IMR-90 (cell line): ENCODE measurements around the gene PRDX5. TPM values are rescaled to one million over a fixed set of nuclear protein-coding genes. Genes with fewer than 3 reads are reported as not detected.
A peak's percentile ranks its signal among the peaks of the same experiment; 100 is the strongest.

Source experiments
- ATAC-seq: fragments of 200-7000 bp; cut with Tn5 transposase; 2 replicates; pipeline ENCODE4 v1.9.1; 2020; ENCODE audit warnings: low read depth, mild to moderate bottlenecking, moderate library complexity
- BruUV-seq: library from RNA; stranded (reverse); fragments of 400-500 nt; replicated peaks from 2 replicates; lab custom pipeline; 2021; lab: Mats Ljungman, UMichigan
- CTCF ChIA-PET: fragments of 300-600 bp; formaldehyde crosslinking; extraction: SDS; loops from one replicate; lab custom pipeline; 2021; ENCODE audit warnings: antibody characterized with exemption; lab: Yijun Ruan, JAX
- POLR2A ChIA-PET: fragments of 300-600 bp; sonication (Branson Sonifier 250); formaldehyde crosslinking; loops from one replicate; lab custom pipeline; 2022; ENCODE audit warnings: antibody characterized with exemption; ENCODE audit not compliant: unreplicated experiment; lab: Charles Lee
- DNase-seq: peaks from one replicate; pipeline ENCODE4 v3.0.0; 2013
- H2AFZ ChIP-seq: replicated peaks from 2 replicates; pipeline ENCODE3; 2013; ENCODE audit warnings: low read length, mild to moderate bottlenecking; ENCODE audit not compliant: poor library complexity
- H2AK5ac ChIP-seq: 2 replicates; pipeline ENCODE4 v1.6.1; 2013; ENCODE audit warnings: low read depth, low read length, inconsistent platforms
- H2AK9ac ChIP-seq: replicated peaks from 2 replicates; pipeline ENCODE3; 2013; ENCODE audit warnings: mild to moderate bottlenecking, low read depth, low read length, moderate library complexity; ENCODE audit not compliant: poor library complexity
- H2BK120ac ChIP-seq: 2 replicates; pipeline ENCODE4 v1.6.1; 2013; ENCODE audit warnings: low read depth, low read length, inconsistent platforms
- H2BK15ac ChIP-seq: 3 replicates; pipeline ENCODE4 v1.6.1; 2013; ENCODE audit warnings: low read depth, low read length, inconsistent platforms
- H2BK20ac ChIP-seq: 2 replicates; pipeline ENCODE4 v1.6.1; 2013; ENCODE audit warnings: low read depth, mild to moderate bottlenecking, inconsistent platforms, low read length, moderate library complexity
- H2BK5ac ChIP-seq: 2 replicates; pipeline ENCODE4 v1.6.1; 2013; ENCODE audit warnings: mild to moderate bottlenecking, low read depth, low read length, inconsistent platforms; ENCODE audit not compliant: poor library complexity, severe bottlenecking
- H3K14ac ChIP-seq: replicated peaks from 2 replicates; pipeline ENCODE4 v1.6.1; 2013; ENCODE audit warnings: low read depth, low read length, inconsistent platforms
- H3K18ac ChIP-seq: 2 replicates; pipeline ENCODE4 v1.6.1; 2013; ENCODE audit warnings: low read depth, low read length, control low read depth
- H3K23ac ChIP-seq: 2 replicates; pipeline ENCODE4 v1.6.1; 2013; ENCODE audit warnings: low read depth, low read length, inconsistent platforms
- H3K27ac ChIP-seq: 2 replicates; pipeline ENCODE4 v1.5.1; 2013; ENCODE audit warnings: mild to moderate bottlenecking, control low read depth, low read length; ENCODE audit not compliant: insufficient read depth
- H3K27me3 ChIP-seq: 2 replicates; pipeline ENCODE4 v1.6.1; 2013; ENCODE audit warnings: low read length; ENCODE audit not compliant: control insufficient read depth, insufficient read depth
- H3K36me3 ChIP-seq: 2 replicates; pipeline ENCODE4 v1.6.1; 2013; ENCODE audit warnings: low read length, mixed read lengths; ENCODE audit not compliant: control insufficient read depth, insufficient read depth
- H3K4ac ChIP-seq: 2 replicates; pipeline ENCODE4 v1.6.1; 2013; ENCODE audit warnings: low read depth, low read length, inconsistent platforms
- H3K4me1 ChIP-seq: 2 replicates; pipeline ENCODE4 v1.6.1; 2013; ENCODE audit warnings: low read length, mixed read lengths; ENCODE audit not compliant: control insufficient read depth, insufficient read depth
- H3K4me2 ChIP-seq: 2 replicates; pipeline ENCODE4 v1.6.1; 2013; ENCODE audit warnings: low read depth, mild to moderate bottlenecking, control low read depth, low read length, moderate library complexity
- H3K4me3 ChIP-seq: 2 replicates; pipeline ENCODE4 v1.5.1; 2013; ENCODE audit warnings: low read depth, mild to moderate bottlenecking, control low read depth, low read length, moderate library complexity; ENCODE audit not compliant: insufficient read depth
- H3K56ac ChIP-seq: 2 replicates; pipeline ENCODE4 v1.6.1; 2013; ENCODE audit warnings: low read length, inconsistent platforms; ENCODE audit not compliant: insufficient read depth; ENCODE audit errors: extremely low read depth
- H3K79me1 ChIP-seq, 2 experiments: 2 replicates each; pipeline ENCODE4 v1.6.1; 2013; ENCODE audit warnings: low read length in 2 of 2, inconsistent platforms in 1 of 2, low read depth in 1 of 2
- H3K9ac ChIP-seq: 2 replicates; pipeline ENCODE4 v1.6.1; 2013; ENCODE audit warnings: low read depth, low read length, control low read depth
- H3K9me1 ChIP-seq: 2 replicates; pipeline ENCODE4 v1.6.1; 2013; ENCODE audit warnings: low read length, inconsistent platforms; ENCODE audit not compliant: insufficient read depth
- H3K9me3 ChIP-seq: 2 replicates; pipeline ENCODE4 v1.6.1; 2013; ENCODE audit warnings: low read length; ENCODE audit not compliant: control insufficient read depth, insufficient read depth
- H4K20me1 ChIP-seq: 2 replicates; pipeline ENCODE4 v1.6.1; 2013; ENCODE audit warnings: low read length, inconsistent platforms; ENCODE audit not compliant: insufficient read depth
- H4K5ac ChIP-seq: 2 replicates; pipeline ENCODE4 v1.6.1; 2013; ENCODE audit warnings: mild to moderate bottlenecking, low read depth, low read length, control low read depth
- H4K8ac ChIP-seq, 2 experiments: 2 replicates each; pipeline ENCODE4 v1.6.1; 2013; ENCODE audit warnings: low read depth in 2 of 2, low read length in 2 of 2, control low read depth in 1 of 2, inconsistent platforms in 1 of 2
- H4K91ac ChIP-seq: 2 replicates; pipeline ENCODE4 v1.6.1; 2013; ENCODE audit warnings: low read depth, low read length, inconsistent platforms; ENCODE audit not compliant: insufficient read depth
- CEBPB ChIP-seq: IDR thresholded peaks from 2 replicates; pipeline ENCODE4 v1.6.1; 2012; ENCODE audit warnings: low read depth, low read length, improper control_type of control experiment
- FOS ChIP-seq: fragments of 150-350 bp; IDR thresholded peaks from 2 replicates; pipeline ENCODE4 v1.6.1; 2016; ENCODE audit warnings: low read depth, low read length
- MAZ ChIP-seq: IDR thresholded peaks from 2 replicates; pipeline ENCODE4 v1.6.1; 2012; ENCODE audit warnings: low read depth, mild to moderate bottlenecking, low read length, improper control_type of control experiment, moderate library complexity, borderline replicate concordance
- NFE2L2 ChIP-seq: fragments of 150-350 bp; IDR thresholded peaks from 2 replicates; pipeline ENCODE4 v1.6.1; 2016; ENCODE audit warnings: low read depth, mild to moderate bottlenecking, low read length
- RAD21 ChIP-seq: IDR thresholded peaks from 2 replicates; pipeline ENCODE4 v1.6.1; 2012; ENCODE audit warnings: low read length, improper control_type of control experiment
- RCOR1 ChIP-seq: IDR thresholded peaks from 2 replicates; pipeline ENCODE4 v1.6.1; 2012; ENCODE audit warnings: mild to moderate bottlenecking, low read length, improper control_type of control experiment; ENCODE audit not compliant: insufficient replicate concordance
- RFX5 ChIP-seq: IDR thresholded peaks from 2 replicates; pipeline ENCODE4 v1.8.0; 2012; ENCODE audit warnings: low read depth, mild to moderate bottlenecking, low read length, moderate library complexity
- WGBS, 2 experiments: methylation state at CpG; one replicate each; pipeline versions ENCODE4 v1.1.5 to v1.1.7; 2013; ENCODE audit warnings: missing lambda C conversion rate in 2 of 2; ENCODE audit not compliant: insufficient read length in 1 of 2; ENCODE audit errors: extremely low coverage in 2 of 2; 5-methylcytosine and 5-hydroxymethylcytosine counted together
- dilution Hi-C: fragments of 300-500 bp; cut with HindIII; formaldehyde crosslinking; loops from one replicate; pipeline ENCODE4 v1.14.3; 2018; ENCODE audit warnings: low sequenced_read_pairs; ENCODE audit not compliant: unreplicated experiment
- in situ Hi-C: fragments of 300-500 bp; cut with MboI; formaldehyde crosslinking; loops from 3 replicates; pipeline ENCODE4 v1.14.3; 2019; ENCODE audit warnings: low sequenced_read_pairs, inconsistent platforms, mixed read lengths
- intact Hi-C: fragments of 100-400 bp; cut with micrococcal nuclease; formaldehyde crosslinking; loops from 2 replicates; pipeline ENCODE4 v1.10.0; 2022
- polyA plus RNA-seq, 3 experiments: library from polyadenylated mRNA; depleted of rRNA; stranded (reverse); fragments of >200 nt; gene quantifications; 2 replicates each; pipeline ENCODE4 v1.2.3, GENCODE V29; 2012; ENCODE audit warnings: low replicate concordance in 1 of 3
- total RNA-seq: library from RNA; depleted of rRNA; stranded (reverse); fragments of >200 nt; gene quantifications from 2 replicates; pipeline ENCODE4 v1.2.3, GENCODE V29; 2012
- TF ChIP-seq, protein P1 (sequence below): conservative IDR thresholded peaks from 2 replicates; pipeline ENCODE4 v1.5.1; 2012; ENCODE audit warnings: mild to moderate bottlenecking, low read depth, low read length, improper control_type of control experiment
- TF ChIP-seq, protein P2 (sequence below): fragments of 150-350 bp; IDR thresholded peaks from 2 replicates; pipeline ENCODE4 v1.6.1; 2016; ENCODE audit warnings: low read depth, mild to moderate bottlenecking, low read length, moderate library complexity, borderline replicate concordance

Gene PRDX5
- total and polyA plus RNA-seq, 2 of the 4 experiments (the other 2 are of a cell fraction), result 120 to 292 TPM

DNA sequence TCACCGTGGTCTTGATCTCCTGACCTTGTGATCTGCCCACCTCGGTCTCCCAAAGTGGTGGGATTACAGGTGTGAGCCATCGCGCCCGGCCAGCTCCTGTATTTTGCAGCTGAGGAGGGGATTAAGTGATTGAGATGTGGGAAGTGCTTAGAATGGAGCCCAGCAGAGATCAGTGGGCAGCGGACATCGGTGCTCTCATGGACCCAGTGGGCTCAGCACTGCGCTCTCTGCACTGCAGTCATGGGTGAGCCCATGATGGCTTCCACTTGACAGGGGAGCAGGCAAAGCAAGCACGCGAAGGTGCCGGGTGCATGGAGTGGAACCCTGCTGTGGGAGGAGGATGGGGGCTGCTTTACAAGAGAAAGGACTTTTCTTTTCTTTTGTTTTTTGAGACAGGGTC, 13.0 kb downstream of the PRDX5 start:
- no peak overlapping the region for H2BK20ac ChIP-seq
- TF ChIP-seq, protein P1, sequence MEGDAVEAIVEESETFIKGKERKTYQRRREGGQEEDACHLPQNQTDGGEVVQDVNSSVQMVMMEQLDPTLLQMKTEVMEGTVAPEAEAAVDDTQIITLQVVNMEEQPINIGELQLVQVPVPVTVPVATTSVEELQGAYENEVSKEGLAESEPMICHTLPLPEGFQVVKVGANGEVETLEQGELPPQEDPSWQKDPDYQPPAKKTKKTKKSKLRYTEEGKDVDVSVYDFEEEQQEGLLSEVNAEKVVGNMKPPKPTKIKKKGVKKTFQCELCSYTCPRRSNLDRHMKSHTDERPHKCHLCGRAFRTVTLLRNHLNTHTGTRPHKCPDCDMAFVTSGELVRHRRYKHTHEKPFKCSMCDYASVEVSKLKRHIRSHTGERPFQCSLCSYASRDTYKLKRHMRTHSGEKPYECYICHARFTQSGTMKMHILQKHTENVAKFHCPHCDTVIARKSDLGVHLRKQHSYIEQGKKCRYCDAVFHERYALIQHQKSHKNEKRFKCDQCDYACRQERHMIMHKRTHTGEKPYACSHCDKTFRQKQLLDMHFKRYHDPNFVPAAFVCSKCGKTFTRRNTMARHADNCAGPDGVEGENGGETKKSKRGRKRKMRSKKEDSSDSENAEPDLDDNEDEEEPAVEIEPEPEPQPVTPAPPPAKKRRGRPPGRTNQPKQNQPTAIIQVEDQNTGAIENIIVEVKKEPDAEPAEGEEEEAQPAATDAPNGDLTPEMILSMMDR, result no peak
- TF ChIP-seq FOS (no peak), CEBPB (no peak), MAZ (no peak), NFE2L2 (no peak), RAD21 (no peak), RCOR1 (no peak), RFX5 (no peak)
- TF ChIP-seq, protein P2, sequence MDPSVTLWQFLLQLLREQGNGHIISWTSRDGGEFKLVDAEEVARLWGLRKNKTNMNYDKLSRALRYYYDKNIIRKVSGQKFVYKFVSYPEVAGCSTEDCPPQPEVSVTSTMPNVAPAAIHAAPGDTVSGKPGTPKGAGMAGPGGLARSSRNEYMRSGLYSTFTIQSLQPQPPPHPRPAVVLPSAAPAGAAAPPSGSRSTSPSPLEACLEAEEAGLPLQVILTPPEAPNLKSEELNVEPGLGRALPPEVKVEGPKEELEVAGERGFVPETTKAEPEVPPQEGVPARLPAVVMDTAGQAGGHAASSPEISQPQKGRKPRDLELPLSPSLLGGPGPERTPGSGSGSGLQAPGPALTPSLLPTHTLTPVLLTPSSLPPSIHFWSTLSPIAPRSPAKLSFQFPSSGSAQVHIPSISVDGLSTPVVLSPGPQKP, result no peak
- no peak overlapping the region for H3K18ac ChIP-seq
- H3K4me3 ChIP-seq, result no peak overlapping the region
- no peak overlapping the region for H2AK5ac ChIP-seq
- peak overlapping the region; percentile 87 for H2AK9ac ChIP-seq
- WGBS, 2 experiments, result 80% methylated on average over 3 of the region's 11 CpGs; no CpG with 5 or more reads in 1 of the 2 experiments
- H3K9me1 ChIP-seq, result peaks cover 8% of the 10 kb centered on the region
- H4K8ac ChIP-seq, result no peak overlapping the region
- no peak overlapping the region for H3K9ac ChIP-seq
- H2BK120ac ChIP-seq, result no peak overlapping the region
- no peak overlapping the region for H2BK15ac ChIP-seq
- ChIA-PET CTCF (interaction anchor here (1.0 to 2.5 kb wide), 4 partner anchors 11 to 358 kb away, joined by 3 to 17 read pairs (median 4); no protein-coding TSS in a partner anchor), POLR2A (no interaction called here)
- H3K27me3 ChIP-seq, result no peaks in the 10 kb centered on the region; the same call in 1 of the 2 replicates
- H3K56ac ChIP-seq, result no peak overlapping the region
- ATAC-seq (no peak), DNase-seq (no peak)
- peaks cover 7% of the 10 kb centered on the region for H3K4me1 ChIP-seq
- H3K36me3 ChIP-seq, result no peaks in the 10 kb centered on the region
- no peak overlapping the region for H3K23ac ChIP-seq
- no peak overlapping the region for H3K27ac ChIP-seq
- peak overlapping the region; percentile 17 for H2AFZ ChIP-seq
- no TSS peak for BruUV-seq
- no peak overlapping the region for H4K5ac ChIP-seq
- H4K20me1 ChIP-seq, result 0 out of 2 replicates have a peak, but pooled peaks cover 3% of the 10 kb centered on the region
- in situ Hi-C loops (no loop called here), intact Hi-C loops (loop anchor here (1.0 kb wide), 1 partner anchor 27 kb away; no protein-coding TSS in a partner anchor), dilution Hi-C loops (no loop called here)
- no peak overlapping the region for H2BK5ac ChIP-seq
- no peak overlapping the region for H3K4ac ChIP-seq
- no peak overlapping the region for H4K91ac ChIP-seq
- H3K4me2 ChIP-seq, result no peak overlapping the region
- 0 out of 2 replicates have a peak, but pooled peaks cover 2% of the 10 kb centered on the region for H3K9me3 ChIP-seq
- H3K14ac ChIP-seq, result no peak overlapping the region
- H3K79me1 ChIP-seq, result no peaks in the 10 kb centered on the region
